ENCODE measurements around the gene SCN5A.

- no peak for TF ChIP-seq MAX (IDR thresholded peaks at IDR 0.05)
- no peak for TF ChIP-seq EP300 (IDR thresholded peaks at IDR 0.05; ENCODE audit: borderline replicate concordance)
- no peak for TF ChIP-seq REST (IDR thresholded peaks at IDR 0.05; ENCODE audit: low read depth)
- TF ChIP-seq ZBTB7A (IDR thresholded peaks at IDR 0.05; ENCODE audit: low read depth): no peak
- no peak for TF ChIP-seq TAF1 (IDR thresholded peaks at IDR 0.05; ENCODE audit: low read depth)
- no peak for TF ChIP-seq TCF12 (IDR thresholded peaks at IDR 0.05; ENCODE audit: low read depth)
- no peak for TF ChIP-seq YY1 (IDR thresholded peaks at IDR 0.05; ENCODE audit: low read depth)
- no peak for TF ChIP-seq EGR1 (IDR thresholded peaks at IDR 0.05)
Observed at GRCh38 chr3:38575279-38575843, 74.1 kb downstream of the SCN5A start.

Measured in Ishikawa (cell line).